Motor neuron (in vitro differentiated cells): ENCODE results near the gene HOMEZ. TPM values are rescaled to one million over a fixed set of nuclear protein-coding genes. Genes with fewer than 3 reads are reported as not detected.
A peak's percentile ranks its signal among the peaks of the same experiment; 100 is the strongest.

Experiments
- ATAC-seq, 8 experiments: fragments of 200-7000 bp; cut with Tn5 transposase; replicated peaks in 6 of 8; 2 replicates each; pipeline ENCODE4 v1.8.0; 2021; ENCODE audit warnings: mild to moderate bottlenecking in 8 of 8, moderate library complexity in 8 of 8
- H3K27ac ChIP-seq, 2 donors: fragments of 250-450 bp; sonication (Bioruptor Pico); 2 replicates each; pipeline ENCODE4 v1.9.0; 2021; ENCODE audit warnings: antibody characterized with exemption in 2 of 2, mild to moderate bottlenecking in 2 of 2, moderate library complexity in 1 of 2
- H3K4me1 ChIP-seq, 2 donors: fragments of 250-450 bp; sonication (Bioruptor Pico); replicated peaks in 1 of 2; 2 replicates each; pipeline ENCODE4 v1.6.1; 2021; ENCODE audit warnings: antibody characterized with exemption in 2 of 2, mild to moderate bottlenecking in 2 of 2, moderate library complexity in 1 of 2
- H3K4me3 ChIP-seq, 5 donors: fragments of 250-450 bp; sonication (Bioruptor Pico); 2 replicates each; pipeline ENCODE4 v1.9.0; 2021; ENCODE audit warnings: antibody characterized with exemption in 5 of 5, mild to moderate bottlenecking in 5 of 5, moderate library complexity in 4 of 5
- WGBS, 10 experiments: fragments of 450-650 bp; shearing (Covaris generic); methylation state at CpG; one replicate each; pipeline ENCODE4 v1.0.0; 2022; 5-methylcytosine and 5-hydroxymethylcytosine counted together
- in situ Hi-C, 9 experiments: fragments of 400-800 bp; cut with MboI; loops; one replicate each; pipeline ENCODE4 v1.15.0; 2021; ENCODE audit warnings: low sequenced_read_pairs in 9 of 9, low pct_unique_long_range_greater_than_20kb in 2 of 9; ENCODE audit not compliant: unreplicated experiment in 9 of 9
- total RNA-seq, 8 experiments: library from RNA; unstranded; fragments of 300-600 nt; gene quantifications; 2 replicates each; pipeline versions ENCODE4 v1.2.3 to v1.2.4, GENCODE V29; 2022

HOMEZ gene
- total RNA-seq, 8 experiments from 2014 or later: 3.5 to 9.9 (median 7.4) TPM

DNA sequence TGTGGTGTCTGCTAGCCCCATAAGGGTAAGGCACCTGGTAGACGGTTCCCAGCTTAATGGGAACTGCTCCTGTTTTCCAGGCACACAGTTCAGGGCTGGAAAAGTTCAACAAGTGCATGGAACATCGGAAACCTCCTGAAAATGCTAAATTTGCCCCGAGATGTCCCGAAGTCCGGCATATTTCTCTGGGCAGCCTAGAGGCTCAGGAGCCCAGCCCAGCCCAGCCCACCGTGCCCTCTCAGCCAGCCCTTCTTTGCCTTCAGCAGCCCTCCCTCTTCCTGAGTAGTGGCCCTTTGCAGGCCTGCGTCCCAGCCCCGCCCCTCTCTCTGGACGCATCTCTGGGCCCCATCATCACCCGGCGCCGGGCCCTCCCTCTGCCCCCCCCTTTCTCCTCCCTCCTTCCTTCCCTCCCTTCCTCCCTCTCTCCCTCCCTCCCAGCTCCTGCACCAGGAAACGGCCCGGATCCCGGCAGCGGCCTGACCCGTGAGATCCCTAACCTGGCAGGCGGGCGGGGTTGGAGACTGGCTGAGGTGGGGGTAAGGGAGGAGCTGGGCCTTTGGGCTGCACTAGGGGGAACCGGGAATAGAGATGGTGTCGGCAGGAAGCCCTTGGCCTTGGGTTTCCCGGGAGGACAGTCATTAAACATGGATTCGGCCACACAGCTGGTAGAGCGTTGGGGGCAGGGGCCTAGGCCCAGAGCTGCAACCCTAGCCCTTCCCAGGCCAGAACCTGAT lies 20.6 kb upstream of the HOMEZ start, which contains the start of gene BCL2L2:
BCL2L2 (plus strand) TSS at position 422 of the 734 bp plus-strand sequence. CDS start 935 bp downstream, outside the sequence.
- ATAC-seq: peak; percentile 35 to 60 (median 56)
- 0 to 3% (median 0%) methylated on average over 1 to 5 of the region's 24 CpGs; no CpG with 5 or more reads in 3 of the 10 experiments for WGBS, 10 experiments
- in situ Hi-C loops: loop anchor here in 4 of 9 experiments (25.0 kb wide), 1 partner anchor 256 kb away; the partner anchor contains the start of genes AP1G2 (in 4 of the 4), THTPA (in 4 of the 4) and ZFHX2 (in 4 of the 4)
- Histone ChIP-seq H3K4me1 (peaks cover 18 to 21% of the 10 kb centered on the region in 2 donors), H3K4me3 (peak within 1 kb of the TSS; percentile 77 to 98 (median 93)), H3K27ac (peak within 1 kb of the TSS; percentile 90 to 91)

GRCh38 chr14:23302290-23303225 lies 16.6 kb upstream of the HOMEZ start, which contains the start of gene PPP1R3E:
Gene PPP1R3E (minus strand): TSS chr14:23302859. CDS start chr14:23302576, 283 bp downstream.
- 0 to 79% (median 18%) methylated on average over 1 to 14 of the region's 81 CpGs; no CpG with 5 or more reads in 3 of the 10 experiments for WGBS, 10 experiments
- in situ Hi-C loops: loop anchor here in 4 of 9 experiments (25.0 kb wide), 1 partner anchor 260 kb away; the partner anchor contains the start of genes AP1G2 (in 4 of the 4), THTPA (in 4 of the 4) and ZFHX2 (in 4 of the 4)
- peak; percentile 5 to 36 (median 18) for ATAC-seq
- peak within 1 kb of the TSS; percentile 88 to 94 for H3K27ac ChIP-seq
- peak within 1 kb of the TSS; percentile 42 to 63 (median 51) for H3K4me3 ChIP-seq
- peaks cover 21 to 22% of the 10 kb centered on the region in 2 donors for H3K4me1 ChIP-seq

DNA sequence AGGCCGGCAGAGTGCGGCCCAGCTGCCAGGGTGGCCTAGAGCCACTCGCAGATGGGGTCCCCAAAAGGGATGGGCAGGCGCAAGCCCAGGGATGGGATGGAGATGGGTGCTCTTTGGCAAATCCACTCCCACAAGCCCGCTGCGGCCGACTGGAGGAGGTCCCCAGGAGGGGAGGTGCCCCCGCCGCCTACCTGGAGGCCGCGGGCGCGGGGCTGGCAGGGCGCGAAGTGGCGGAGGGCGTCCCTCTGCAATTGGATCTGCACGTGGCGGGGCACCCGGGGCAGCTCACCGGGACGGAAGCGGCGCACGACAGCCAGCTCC lies 16.0 kb upstream of the HOMEZ start:
- in situ Hi-C loops: loop anchor here in 4 of 9 experiments (25.0 kb wide), 1 partner anchor 260 kb away; the partner anchor contains the start of genes AP1G2 (in 4 of the 4), THTPA (in 4 of the 4) and ZFHX2 (in 4 of the 4)
- Histone ChIP-seq H3K27ac (peak overlapping the region; percentile 88 to 94), H3K4me3 (peak overlapping the region; percentile 42 to 63 (median 51)), H3K4me1 (peaks cover 17 to 18% of the 10 kb centered on the region in 2 donors)
- 2% methylated on average over 11 of the region's 25 CpGs; no CpG with 5 or more reads in 9 of the 10 experiments for WGBS, 10 experiments
- peak in 3 of 8 experiments; percentile 5 to 18 (median 7) for ATAC-seq

DNA sequence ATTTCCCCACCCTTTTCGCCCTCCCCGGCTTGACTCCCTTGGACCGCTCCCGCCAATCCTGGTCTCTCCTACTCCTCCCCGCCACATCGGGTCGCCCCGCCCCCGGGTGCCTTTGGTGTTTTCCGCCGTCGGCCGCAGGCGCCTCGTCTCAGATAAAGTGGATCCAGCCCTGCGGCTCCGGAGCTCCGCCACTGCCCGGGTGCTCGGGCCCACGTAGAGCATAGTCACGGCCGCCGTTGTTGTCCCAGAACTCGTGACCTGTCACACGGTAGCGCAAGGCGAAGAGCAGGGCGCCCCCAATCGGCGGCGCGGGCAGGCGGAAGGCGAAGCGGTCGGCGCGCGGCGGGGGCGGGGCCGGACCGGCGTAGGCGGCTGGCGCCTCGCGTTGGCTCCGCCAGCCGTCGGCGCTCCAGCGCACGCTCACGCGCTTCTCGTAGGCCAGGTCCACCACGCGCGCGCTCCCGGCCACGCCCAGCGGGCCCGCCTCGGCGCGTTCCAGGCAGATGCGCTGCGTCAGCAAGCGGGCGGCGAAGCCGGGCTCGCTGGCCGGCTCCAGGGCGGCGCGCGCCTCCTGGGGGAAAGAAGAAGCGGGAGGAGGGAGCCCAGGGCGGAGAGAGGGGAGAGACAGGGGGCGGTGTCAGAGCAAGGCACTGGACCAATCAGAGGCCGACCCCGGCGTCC lies 15.5 kb upstream of the HOMEZ start:
- peak overlapping the region; percentile 95 to 97 for H3K27ac ChIP-seq
- WGBS, 10 experiments: 0 to 10% methylated on average over 2 to 3 of the region's 87 CpGs; no CpG with 5 or more reads in 8 of the 10 experiments
- peak; percentile 73 to 86 (median 84) for ATAC-seq
- in situ Hi-C loops: loop anchor here in 4 of 9 experiments (25.0 kb wide), 1 partner anchor 261 kb away; the partner anchor contains the start of genes AP1G2 (in 4 of the 4), THTPA (in 4 of the 4) and ZFHX2 (in 4 of the 4)
- peaks cover 17 to 18% of the 10 kb centered on the region in 2 donors for H3K4me1 ChIP-seq
- peak overlapping the region; percentile 45 to 68 (median 62) for H3K4me3 ChIP-seq

GRCh38 chr14:23300687-23301223 lies 14.8 kb upstream of the HOMEZ start:
- H3K4me1 ChIP-seq: peaks cover 13 to 20% of the 10 kb centered on the region in 2 donors
- peak overlapping the region; percentile 95 to 97 for H3K27ac ChIP-seq
- no peak for ATAC-seq
- in situ Hi-C loops: loop anchor here in 4 of 9 experiments (25.0 kb wide), 1 partner anchor 262 kb away; the partner anchor contains the start of genes AP1G2 (in 4 of the 4), THTPA (in 4 of the 4) and ZFHX2 (in 4 of the 4)
- 0 to 26% (median 4%) methylated on average over 1 to 6 of the region's 13 CpGs; no CpG with 5 or more reads in 1 of the 10 experiments for WGBS, 10 experiments
- peak overlapping the region; percentile 45 to 68 (median 62) for H3K4me3 ChIP-seq

GRCh38 chr14:23299986-23300686 lies 14.2 kb upstream of the HOMEZ start:
- peak overlapping the region; percentile 95 to 97 for H3K27ac ChIP-seq
- in situ Hi-C loops: loop anchor here in 4 of 9 experiments (25.0 kb wide), 1 partner anchor 262 kb away; the partner anchor contains the start of genes AP1G2 (in 4 of the 4), THTPA (in 4 of the 4) and ZFHX2 (in 4 of the 4)
- H3K4me1 ChIP-seq: peaks cover 11 to 20% of the 10 kb centered on the region in 2 donors
- H3K4me3 ChIP-seq: peak overlapping the region; percentile 45 to 68 (median 62)
- 20 to 94% (median 64%) methylated on average over 1 to 6 of the region's 10 CpGs for WGBS, 10 experiments
- ATAC-seq: no peak

- ATAC-seq: no peak
- 78 to 100% (median 91%) methylated on average over 1 to 2 of the region's 2 CpGs; no CpG with 5 or more reads in 1 of the 10 experiments for WGBS, 10 experiments
- H3K27ac ChIP-seq: no peak overlapping the region
- peaks cover 11 to 24% of the 10 kb centered on the region in 2 donors for H3K4me1 ChIP-seq
- peak overlapping the region in 1 of 5 donors; percentile 62 for H3K4me3 ChIP-seq
- in situ Hi-C loops: no loop called here
Observed at GRCh38 chr14:23299211-23299957, 13.5 kb upstream of the HOMEZ start.

DNA sequence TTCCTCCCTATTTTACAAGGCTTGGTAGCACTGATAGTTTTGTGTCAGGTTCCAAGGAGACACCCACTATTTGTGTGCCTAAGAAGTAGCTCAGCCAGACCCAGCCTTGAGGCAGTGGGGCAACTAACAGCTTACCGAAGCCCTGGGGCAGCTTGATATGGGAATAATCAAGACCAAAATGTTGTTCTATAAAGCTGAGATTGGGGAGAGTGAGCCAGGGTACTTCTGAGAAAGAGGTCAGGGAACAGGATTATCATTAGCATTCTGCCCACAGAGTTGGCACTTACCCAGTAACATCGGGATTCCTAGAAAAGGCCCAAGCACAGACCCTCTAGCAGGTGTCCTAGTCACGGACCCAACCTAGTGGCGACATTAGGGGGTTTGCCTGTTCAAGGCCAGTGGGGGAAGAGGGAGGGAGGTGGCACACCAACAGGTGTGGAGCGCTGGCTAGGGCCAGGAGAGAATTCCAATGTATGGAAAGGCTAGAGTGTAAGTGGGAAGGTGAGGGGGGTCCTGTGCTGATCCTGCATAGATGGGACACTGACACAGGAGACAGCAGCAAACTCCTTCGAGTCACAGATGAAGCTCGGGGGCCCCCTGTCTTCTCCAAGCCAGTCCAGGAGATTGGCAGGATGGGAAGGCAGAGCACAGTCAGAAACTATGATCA lies 11.8 kb upstream of the HOMEZ start:
- H3K4me1 ChIP-seq: peaks cover 11 to 21% of the 10 kb centered on the region in 2 donors
- no peak for ATAC-seq

DNA sequence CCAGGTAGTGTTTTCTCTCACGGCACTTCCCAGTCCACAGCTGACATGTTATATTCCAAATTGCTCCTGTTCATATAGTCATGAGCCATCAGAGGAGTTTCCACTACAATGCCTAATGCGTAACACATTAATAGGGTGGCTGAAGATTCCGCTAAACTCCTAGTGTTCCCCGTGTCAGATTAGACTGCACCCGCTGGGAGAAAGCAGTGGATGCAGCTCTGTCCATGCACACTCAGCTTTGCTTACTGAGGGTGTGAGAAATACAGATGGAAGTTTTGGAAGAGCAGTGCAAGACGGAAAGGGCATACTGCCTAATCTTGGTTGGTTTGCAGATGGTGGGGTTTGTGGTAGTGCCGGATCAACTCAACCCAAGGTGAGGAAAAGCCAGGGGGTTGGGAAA lies 11.2 kb upstream of the HOMEZ start:
- no peak for ATAC-seq
- in situ Hi-C loops: no loop called here
- peaks cover 11 to 21% of the 10 kb centered on the region in 2 donors for H3K4me1 ChIP-seq
- H3K27ac ChIP-seq: no peak overlapping the region
- 73 to 100% (median 92%) methylated on average over 1 to 6 of the region's 7 CpGs; no CpG with 5 or more reads in 1 of the 10 experiments for WGBS, 10 experiments
- H3K4me3 ChIP-seq: no peak overlapping the region

More for the DNA sequence above, 11.8 kb upstream of the HOMEZ start:
- in situ Hi-C loops: no loop called here
- H3K4me3 ChIP-seq: no peak overlapping the region
- H3K27ac ChIP-seq: no peak overlapping the region
- WGBS, 10 experiments: 83 to 100% (median 93%) methylated on average over 2 to 5 of the region's 7 CpGs; no CpG with 5 or more reads in 3 of the 10 experiments
